NCI-H2196 (cell line): ENCODE results near the gene WWC2.
"Not testable (repeated sequence)": the region's sequence is repeated elsewhere in the genome, so short reads cannot be mapped to it uniquely, and the experiment has no call there.

Source experiments
- DNase-seq: peaks from one replicate; lab custom pipeline; 2025; ENCODE audit not compliant: unreplicated experiment; lab: John Stamatoyannopoulos, UW

Gene WWC2

DNA sequence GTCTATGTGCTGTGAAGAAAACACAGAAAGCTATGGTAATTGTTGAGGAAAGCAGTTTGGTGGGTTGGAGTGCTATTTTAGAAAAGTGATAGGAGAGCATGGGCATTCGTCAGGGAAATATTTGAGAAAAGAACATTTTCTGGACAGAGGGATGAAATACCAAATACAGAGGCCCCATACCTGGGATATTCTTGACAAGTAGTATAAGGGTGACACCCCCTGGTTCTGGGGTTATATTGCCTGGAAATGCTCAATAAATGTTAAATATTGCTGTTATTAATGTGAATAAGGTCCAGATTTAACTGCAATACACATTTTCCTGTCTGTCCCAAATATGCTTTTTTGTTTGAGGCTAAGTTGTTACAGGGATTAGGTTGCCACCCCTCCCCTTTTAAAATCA is 42.9 kb downstream of the WWC2 start:
- no peak for DNase-seq

DNA sequence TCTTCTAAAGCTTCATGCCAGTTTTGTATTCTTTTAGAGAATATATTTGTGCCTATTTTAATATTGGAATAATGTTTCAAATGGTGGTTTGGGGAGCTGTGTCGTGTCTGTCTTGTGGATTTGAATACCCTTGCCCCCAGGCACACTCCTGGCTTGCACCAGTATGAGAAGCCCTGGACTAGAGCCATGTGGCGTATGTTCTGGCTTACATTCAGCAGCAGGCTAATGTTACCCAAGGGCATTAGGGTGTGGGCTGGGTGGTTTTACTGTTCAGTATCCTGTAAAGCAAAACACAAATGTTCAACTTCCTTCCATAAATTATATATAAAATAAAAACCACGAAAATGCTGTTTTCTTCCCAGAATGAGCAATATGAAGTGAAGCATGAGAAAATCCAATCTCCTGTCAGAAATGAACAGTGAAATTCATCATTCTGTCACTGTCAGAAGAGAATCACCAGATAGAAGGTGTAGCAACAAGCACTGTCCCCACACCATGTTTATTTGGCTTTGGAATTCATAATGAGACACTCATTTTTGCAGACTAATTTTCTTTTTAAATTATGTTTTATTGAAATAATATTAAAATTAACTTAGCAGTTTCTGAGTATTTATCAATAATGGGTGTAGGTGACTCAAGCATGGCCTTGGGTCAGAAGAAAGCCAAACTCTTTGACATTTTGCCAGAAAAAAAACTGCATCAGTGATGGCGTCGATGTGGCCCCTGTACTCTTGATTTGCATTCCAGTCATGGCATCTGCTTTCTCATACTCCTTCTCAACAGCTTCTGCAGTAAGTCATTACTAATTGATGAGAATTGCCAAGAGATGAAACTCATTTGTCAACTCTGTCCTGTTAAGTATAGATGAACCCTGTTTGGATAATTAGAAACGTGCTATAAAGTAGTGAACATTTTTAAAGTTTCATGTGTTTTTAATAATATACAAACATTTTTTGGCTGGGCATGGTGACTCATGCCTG is 43.8 kb downstream of the WWC2 start:
- DNase-seq: no peak

GRCh38 chr4:183144787-183145186 is 45.7 kb downstream of the WWC2 start:
- DNase-seq: no peak

GRCh38 chr4:183145773-183146172 is 46.7 kb downstream of the WWC2 start:
- DNase-seq: no peak

DNA sequence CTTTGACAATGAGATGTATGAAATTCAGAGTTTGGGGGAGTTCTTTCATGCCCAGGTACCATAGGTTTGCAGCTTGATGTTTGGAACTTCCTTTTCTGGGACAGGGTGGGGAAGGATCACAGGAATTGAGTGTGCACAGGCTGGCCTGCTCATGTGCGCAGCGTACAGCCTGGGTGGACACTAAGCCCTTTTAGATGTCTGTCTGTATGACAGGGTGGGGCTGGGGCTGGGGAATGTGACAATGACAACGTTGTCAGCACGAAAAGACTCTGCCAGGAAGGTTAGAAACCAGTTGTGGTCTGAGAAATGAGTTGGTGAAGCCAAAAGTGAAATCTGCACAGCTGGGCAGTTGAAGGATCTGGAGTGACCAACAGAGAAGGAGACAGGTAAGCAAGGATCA is 47.4 kb downstream of the WWC2 start:
- no peak for DNase-seq

GRCh38 chr4:183147196-183147595 is 48.1 kb downstream of the WWC2 start:
- DNase-seq: no peak

GRCh38 chr4:183147983-183148382 is 48.9 kb downstream of the WWC2 start:
- DNase-seq: no peak

- DNase-seq: no peak
Measured at GRCh38 chr4:183149616-183150539, 50.8 kb downstream of the WWC2 start.

GRCh38 chr4:183150664-183151063 is 51.6 kb downstream of the WWC2 start:
- not testable (repeated sequence) for DNase-seq

DNA sequence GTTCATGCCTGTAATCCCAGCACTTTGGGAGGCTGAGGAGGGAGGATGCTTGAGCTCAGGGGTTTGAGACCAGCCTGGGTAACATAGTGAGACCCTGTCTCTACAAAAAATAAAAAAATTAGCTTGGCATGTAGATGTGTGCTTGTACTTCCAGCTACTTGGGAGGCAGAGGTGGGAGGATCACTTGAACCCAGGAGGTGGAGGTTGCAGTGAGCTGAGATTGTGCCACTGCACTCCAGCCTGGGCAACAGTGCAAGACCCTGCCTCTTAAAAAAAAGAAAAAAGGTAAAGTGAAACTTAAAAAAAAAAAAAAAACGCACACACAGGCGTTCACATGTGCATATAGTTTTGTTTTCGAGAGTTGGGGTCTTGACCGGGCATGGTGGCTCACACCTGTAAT is 53.2 kb downstream of the WWC2 start:
- DNase-seq: not testable (repeated sequence)

GRCh38 chr4:183153190-183153916 is 54.3 kb downstream of the WWC2 start:
- no peak for DNase-seq

DNA sequence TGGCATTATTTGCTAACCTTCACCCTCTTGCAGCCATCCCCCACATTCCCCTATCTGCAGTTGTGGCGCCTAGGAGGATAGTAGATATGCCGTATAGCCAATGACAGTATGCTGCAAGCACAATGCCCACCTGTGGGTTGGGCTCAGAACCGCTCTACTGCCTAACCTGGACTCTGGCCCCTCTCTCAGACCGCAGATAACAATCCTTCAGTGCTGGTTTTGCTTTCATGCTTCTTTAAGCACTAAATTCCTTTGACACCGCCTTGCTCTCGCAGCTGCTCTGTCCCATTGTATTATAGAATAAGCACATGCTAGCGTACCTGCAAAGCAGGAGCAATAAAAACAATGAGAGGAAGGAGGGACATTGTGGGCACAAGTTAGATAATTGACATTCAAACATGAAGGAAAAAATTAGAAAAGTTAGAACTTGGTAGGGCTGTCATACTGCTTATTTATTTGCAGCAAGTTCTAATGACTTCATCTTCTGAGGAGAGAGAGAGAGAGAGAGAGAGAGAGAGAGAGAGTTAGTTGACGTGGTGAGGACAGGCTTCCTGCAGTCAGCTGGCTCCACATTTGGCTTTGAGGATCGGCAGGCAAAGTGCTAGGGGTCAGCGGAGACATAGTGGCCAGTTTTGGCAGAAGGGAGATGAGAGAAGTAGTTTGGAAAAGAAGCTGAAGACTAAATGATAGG is 55.8 kb downstream of the WWC2 start:
- DNase-seq: no peak

DNA sequence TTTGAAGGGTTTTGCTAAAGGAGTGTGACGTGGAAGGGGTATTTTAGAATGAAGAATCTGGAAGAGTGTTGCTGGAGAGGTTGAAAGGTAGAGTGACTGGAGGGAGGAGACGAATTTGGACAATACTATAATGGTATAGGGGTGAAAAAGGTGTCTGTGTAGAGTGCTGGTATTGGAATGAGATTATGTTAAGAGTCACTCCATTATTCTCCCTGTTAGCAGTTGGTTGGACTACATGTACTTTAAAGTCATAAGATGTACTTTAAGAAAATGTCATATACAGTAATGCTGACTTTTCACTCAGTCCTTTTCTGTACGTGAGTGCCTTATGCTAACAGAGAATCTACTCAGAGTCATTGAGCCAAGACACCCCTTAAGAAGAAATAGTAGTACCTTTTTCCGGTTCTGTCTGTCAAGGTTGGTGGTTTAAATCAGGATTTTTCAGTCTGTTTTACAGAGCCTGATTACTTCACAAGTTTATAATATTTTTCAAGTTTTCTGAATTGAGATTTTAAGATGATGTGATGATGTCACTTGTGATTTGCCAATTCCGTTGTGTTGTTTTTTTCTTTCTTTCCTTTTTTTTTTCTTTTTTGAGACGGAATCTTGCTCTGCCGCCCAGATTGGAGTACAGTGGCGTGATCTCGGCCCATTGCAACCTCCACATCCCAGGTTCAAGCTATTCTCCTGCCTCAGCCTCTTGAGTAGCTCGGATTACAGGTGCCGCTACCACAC is 56.6 kb downstream of the WWC2 start:
- DNase-seq: no peak

GRCh38 chr4:183157215-183157614 is 58.2 kb downstream of the WWC2 start:
- DNase-seq: no peak

- DNase-seq: no peak
Measured at GRCh38 chr4:183158062-183158461, 59.0 kb downstream of the WWC2 start.

DNA sequence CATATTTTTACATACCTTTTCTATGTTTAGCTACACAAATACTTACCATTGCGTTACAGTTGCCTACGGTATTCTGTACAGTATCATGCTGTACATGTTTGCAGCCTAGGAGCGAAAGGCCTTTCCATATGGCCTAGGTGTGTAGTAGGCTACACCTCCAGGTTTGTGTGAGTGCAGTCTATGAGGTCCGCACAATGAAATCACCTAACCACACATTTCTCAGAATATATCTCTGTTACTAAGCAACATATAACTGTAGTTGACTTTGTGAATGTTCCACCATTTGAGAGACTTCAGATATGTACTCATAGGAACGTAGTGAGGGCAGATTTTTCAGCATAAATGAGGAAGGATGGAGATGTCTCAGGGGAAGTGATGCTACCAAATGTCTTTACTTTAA is 62.6 kb downstream of the WWC2 start:
- DNase-seq: no peak

GRCh38 chr4:183163135-183163534 is 64.1 kb downstream of the WWC2 start:
- no peak for DNase-seq

DNA sequence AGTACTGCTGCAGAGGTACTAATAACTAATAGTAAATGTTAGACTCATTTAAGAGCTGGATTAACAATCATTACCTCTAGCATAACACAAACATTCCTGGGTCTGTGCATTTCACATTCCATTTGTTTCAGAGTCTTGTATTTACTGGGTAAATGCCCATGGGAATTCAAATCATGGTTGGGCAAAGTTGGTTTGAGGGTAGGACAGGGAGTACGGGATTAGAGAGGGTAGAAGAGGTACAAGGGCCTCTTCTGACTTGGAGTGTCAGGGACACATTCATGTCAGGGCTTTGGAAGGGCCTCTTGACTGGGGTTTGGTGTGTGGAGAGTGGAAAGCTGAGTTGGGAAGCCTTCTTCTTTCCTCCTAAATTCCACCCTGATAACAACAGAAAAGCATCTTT is 65.9 kb downstream of the WWC2 start:
- no peak for DNase-seq

DNA sequence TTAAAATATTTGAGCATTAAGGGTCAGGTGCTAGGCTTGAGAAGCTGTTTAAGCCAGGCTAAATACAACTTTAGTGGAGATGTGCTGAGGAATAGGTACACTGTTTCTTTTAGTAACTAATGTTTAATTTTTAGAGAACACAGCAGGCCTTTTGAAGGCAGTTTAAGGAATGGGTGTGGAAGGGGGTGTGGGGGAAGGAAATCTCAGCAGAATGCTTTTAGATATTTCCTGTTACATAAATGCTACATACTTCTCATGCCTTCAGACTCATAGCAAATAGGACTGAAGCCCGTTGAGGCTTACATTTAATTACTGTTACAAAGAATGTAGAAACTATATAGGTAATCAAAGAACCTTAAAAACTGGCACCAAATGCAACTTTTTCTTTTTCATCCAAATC is 66.3 kb downstream of the WWC2 start:
- DNase-seq: no peak

DNA sequence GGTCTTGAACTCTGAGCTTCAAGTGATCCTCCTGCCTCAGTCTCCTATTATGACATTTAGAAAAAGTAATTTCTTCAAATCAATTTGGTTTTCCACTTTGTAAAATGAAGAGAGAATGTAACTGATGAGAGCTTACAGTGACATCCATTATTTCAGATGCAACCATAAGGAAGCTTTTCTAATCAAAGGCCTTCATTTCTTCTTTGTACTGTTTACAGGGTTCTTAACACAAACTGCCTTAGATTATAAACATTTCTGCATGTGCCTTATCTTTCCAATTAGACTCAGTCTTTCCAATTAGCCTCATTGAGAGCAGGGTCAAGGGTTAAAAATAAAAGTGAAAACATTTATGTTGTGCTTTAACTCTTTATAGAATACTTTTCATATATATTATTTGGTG is 71.8 kb downstream of the WWC2 start:
- no peak for DNase-seq
